Measurements from ENCODE around the gene CAPN12. TPM values are rescaled to one million over a fixed set of nuclear protein-coding genes. Genes with fewer than 3 reads are reported as not detected.

The CAPN12 gene
- total RNA-seq, 1 experiment from 2014 or later = 8.8 TPM

DNA sequence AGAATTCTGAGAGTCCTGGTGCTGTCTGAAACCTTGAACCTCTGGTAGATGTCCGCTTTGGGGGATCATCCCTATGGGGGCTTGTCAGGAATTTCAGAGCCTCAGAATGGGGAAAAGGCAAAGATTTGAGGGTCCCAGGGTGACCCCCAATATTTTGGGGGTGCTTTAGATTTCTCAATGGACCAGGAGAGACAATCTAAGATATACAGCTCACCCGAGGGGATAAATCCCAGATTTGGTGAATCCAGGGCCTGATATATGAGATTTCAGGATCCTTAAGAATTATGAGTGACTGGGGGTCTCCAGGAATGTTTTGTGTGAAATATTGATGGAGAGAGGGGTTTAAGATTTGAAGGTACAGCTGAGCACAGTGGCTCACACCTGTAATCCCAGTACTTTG is 3.3 kb downstream of the CAPN12 start:
- H3K27ac ChIP-seq (ENCODE audit: low read depth, low read length) = no peak overlapping the region
- H4K20me1 ChIP-seq (ENCODE audit: insufficient read depth) = no peaks in the 10 kb centered on the region
- TF ChIP-seq EGR1 (IDR thresholded peaks at IDR 0.05; ENCODE audit: low read depth) (no peak), FOSL1 (IDR thresholded peaks at IDR 0.05; ENCODE audit: low read depth) (no peak), POLR2A (IDR thresholded peaks at IDR 0.05; ENCODE audit: borderline replicate concordance, extremely low read depth, insufficient read depth, insufficient read length) (no peak), SP1 (IDR thresholded peaks at IDR 0.05; ENCODE audit: low read depth) (no peak), SRF (IDR thresholded peaks at IDR 0.05; ENCODE audit: low read depth) (no peak), CEBPB (IDR thresholded peaks at IDR 0.05; ENCODE audit: low read depth) (no peak), YY1 (IDR thresholded peaks at IDR 0.05; ENCODE audit: extremely low read depth, insufficient replicate concordance, low read depth, low read length) (no peak), ZNF274 (IDR thresholded peaks at IDR 0.05; ENCODE audit: low read depth, low read length) (no peak)
- TF ChIP-seq, protein P1, sequence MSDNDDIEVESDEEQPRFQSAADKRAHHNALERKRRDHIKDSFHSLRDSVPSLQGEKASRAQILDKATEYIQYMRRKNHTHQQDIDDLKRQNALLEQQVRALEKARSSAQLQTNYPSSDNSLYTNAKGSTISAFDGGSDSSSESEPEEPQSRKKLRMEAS (IDR thresholded peaks at IDR 0.05) = no peak
- TF ChIP-seq, protein P2, sequence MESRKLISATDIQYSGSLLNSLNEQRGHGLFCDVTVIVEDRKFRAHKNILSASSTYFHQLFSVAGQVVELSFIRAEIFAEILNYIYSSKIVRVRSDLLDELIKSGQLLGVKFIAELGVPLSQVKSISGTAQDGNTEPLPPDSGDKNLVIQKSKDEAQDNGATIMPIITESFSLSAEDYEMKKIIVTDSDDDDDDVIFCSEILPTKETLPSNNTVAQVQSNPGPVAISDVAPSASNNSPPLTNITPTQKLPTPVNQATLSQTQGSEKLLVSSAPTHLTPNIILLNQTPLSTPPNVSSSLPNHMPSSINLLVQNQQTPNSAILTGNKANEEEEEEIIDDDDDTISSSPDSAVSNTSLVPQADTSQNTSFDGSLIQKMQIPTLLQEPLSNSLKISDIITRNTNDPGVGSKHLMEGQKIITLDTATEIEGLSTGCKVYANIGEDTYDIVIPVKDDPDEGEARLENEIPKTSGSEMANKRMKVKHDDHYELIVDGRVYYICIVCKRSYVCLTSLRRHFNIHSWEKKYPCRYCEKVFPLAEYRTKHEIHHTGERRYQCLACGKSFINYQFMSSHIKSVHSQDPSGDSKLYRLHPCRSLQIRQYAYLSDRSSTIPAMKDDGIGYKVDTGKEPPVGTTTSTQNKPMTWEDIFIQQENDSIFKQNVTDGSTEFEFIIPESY (IDR thresholded peaks at IDR 0.05; ENCODE audit: extremely low read depth, insufficient replicate concordance, low read length) = no peak
- no peak overlapping the region for H3K4me2 ChIP-seq (ENCODE audit: low read length)
- intact Hi-C loops (cut with micrococcal nuclease) = no loop called here
- H3K4me3 ChIP-seq (replicated peaks in 1 of 2; ENCODE audit: low read depth in 1 of 2, low read length in 2 of 2) = no peak overlapping the region
- H3K79me2 ChIP-seq (ENCODE audit: insufficient read depth, low read length) = no peaks in the 10 kb centered on the region
- ChIA-PET POLR2A (no interaction called here), CTCF (no interaction called here), RAD21 (ENCODE audit: low non-redundant PET in 1 of 2, low total read pairs in 2 of 2, uncharacterized antibody in 2 of 2, unreplicated experiment in 2 of 2) (interaction anchor here in 1 of 2 experiments (0.7 kb wide), 1 partner anchor 297 kb away, joined by 3 read pairs; no protein-coding TSS in a partner anchor)
- H3K36me3 ChIP-seq (ENCODE audit: control insufficient read depth in 1 of 2, insufficient read depth in 2 of 2, low read length in 2 of 2) = no peaks in the 10 kb centered on the region
- no TSS peak for BruUV-seq (replicated peaks)
- no peaks in the 10 kb centered on the region for H3K9me2 ChIP-seq (ENCODE audit: insufficient read depth)
- no peak overlapping the region for H2AFZ ChIP-seq (ENCODE audit: low read depth, low read length, poor library complexity, severe bottlenecking)
- H3K27me3 ChIP-seq (ENCODE audit: insufficient read depth, low read length) = no peaks in the 10 kb centered on the region
- H3K9ac ChIP-seq (ENCODE audit: low read length) = no peak overlapping the region
- no peaks in the 10 kb centered on the region for H3K9me3 ChIP-seq (ENCODE audit: control insufficient read depth in 1 of 2, insufficient read depth in 1 of 2, low read depth in 1 of 2, low read length in 2 of 2)
- DNase-seq (ENCODE audit: low read depth, low spot score) (no peak), ATAC-seq (no peak)
- H3K4me1 ChIP-seq (ENCODE audit: control insufficient read depth in 1 of 2, insufficient read depth in 2 of 2, low read length in 2 of 2) = peaks cover 0 to 12% of the 10 kb centered on the region in 2 experiments; a peak in 2 of 4 replicates
